Neural progenitor cell (in vitro differentiated cells): ENCODE data around the gene LRRC74A. TPM values are rescaled to one million over a fixed set of nuclear protein-coding genes. Genes with fewer than 3 reads are reported as not detected.

Experiments used
- DNase-seq: peaks from one replicate; pipeline ENCODE4 v3.0.0-alpha.2; 2016; ENCODE audit warnings: low spot score
- H2AFZ ChIP-seq: fragments of 200-600 bp; sonication (generic); replicated peaks from 2 replicates; pipeline ENCODE4 v1.6.1; 2016; ENCODE audit warnings: antibody characterized with exemption
- H3F3A ChIP-seq: fragments of 200-600 bp; sonication (generic); 2 replicates; pipeline ENCODE4 v1.6.1; 2016; ENCODE audit warnings: antibody characterized with exemption, low read depth
- H3K27ac ChIP-seq: fragments of 200-600 bp; sonication (generic); 2 replicates; pipeline ENCODE4 v1.5.1; 2016; ENCODE audit warnings: mild to moderate bottlenecking
- H3K27me3 ChIP-seq: fragments of 200-600 bp; sonication (generic); 2 replicates; pipeline ENCODE4 v1.6.1; 2016; ENCODE audit warnings: mild to moderate bottlenecking, moderate library complexity
- H3K36me3 ChIP-seq: fragments of 200-600 bp; sonication (generic); 2 replicates; pipeline ENCODE4 v1.5.1; 2016
- H3K4me1 ChIP-seq: fragments of 200-600 bp; sonication (generic); 2 replicates; pipeline ENCODE4 v1.6.1; 2016; ENCODE audit warnings: mixed run types
- H3K4me2 ChIP-seq: fragments of 200-600 bp; sonication (generic); 2 replicates; pipeline ENCODE4 v1.6.1; 2016
- H3K4me3 ChIP-seq: fragments of 200-600 bp; sonication (generic); 2 replicates; pipeline ENCODE4 v1.5.1; 2016
- H3K79me2 ChIP-seq: fragments of 200-600 bp; sonication (generic); 2 replicates; pipeline ENCODE4 v1.6.1; 2016; ENCODE audit warnings: low read depth
- H3K9ac ChIP-seq: fragments of 200-600 bp; sonication (generic); 2 replicates; pipeline ENCODE4 v1.6.1; 2016
- H3K9me3 ChIP-seq: fragments of 200-600 bp; sonication (generic); 2 replicates; pipeline ENCODE4 v1.5.1; 2016; ENCODE audit warnings: low read depth
- H4K20me1 ChIP-seq: fragments of 200-600 bp; sonication (generic); 2 replicates; pipeline ENCODE4 v1.6.1; 2016; ENCODE audit warnings: low read depth
- H3K27ac Mint-ChIP-seq: 3 replicates; pipeline ENCODE4 v1.8.0; 2021; ENCODE audit warnings: mixed read lengths
- H3K27me3 Mint-ChIP-seq: 2 replicates; pipeline ENCODE4 v1.8.0; 2022; ENCODE audit warnings: low read depth, mild to moderate bottlenecking, inconsistent platforms, moderate library complexity, mixed read lengths; ENCODE audit not compliant: insufficient read depth
- H3K36me3 Mint-ChIP-seq: 3 replicates; pipeline ENCODE4 v1.8.0; 2021; ENCODE audit warnings: mixed read lengths
- H3K4me1 Mint-ChIP-seq: 3 replicates; pipeline ENCODE4 v1.8.0; 2021; ENCODE audit warnings: mixed read lengths
- H3K4me3 Mint-ChIP-seq: 3 replicates; pipeline ENCODE4 v1.8.0; 2021; ENCODE audit warnings: mild to moderate bottlenecking, moderate library complexity, mixed read lengths
- H3K9me3 Mint-ChIP-seq: 3 replicates; pipeline ENCODE4 v1.8.0; 2020; ENCODE audit warnings: mixed read lengths
- EZH2 ChIP-seq: fragments of 200-600 bp; sonication (generic); IDR thresholded peaks from 2 replicates; pipeline ENCODE4 v1.6.1; 2017; ENCODE audit warnings: antibody characterized with exemption, mild to moderate bottlenecking, moderate library complexity
- EZH2phosphoT487 ChIP-seq: fragments of 200-600 bp; sonication (generic); IDR thresholded peaks from 2 replicates; pipeline ENCODE4 v1.6.1; 2017; ENCODE audit warnings: antibody characterized with exemption
- total RNA-seq: library from RNA; depleted of rRNA; stranded (reverse); fragments of >200 nt; gene quantifications from 2 replicates; pipeline ENCODE4 v1.2.3, GENCODE V29; 2015; ENCODE audit warnings: low replicate concordance
- TF ChIP-seq, protein P1 (sequence below): fragments of 200-600 bp; sonication (generic); IDR thresholded peaks from 2 replicates; pipeline ENCODE4 v1.5.1; 2017; ENCODE audit warnings: antibody characterized with exemption, mild to moderate bottlenecking

The LRRC74A gene
- not detected in 2 replicates for total RNA-seq

DNA sequence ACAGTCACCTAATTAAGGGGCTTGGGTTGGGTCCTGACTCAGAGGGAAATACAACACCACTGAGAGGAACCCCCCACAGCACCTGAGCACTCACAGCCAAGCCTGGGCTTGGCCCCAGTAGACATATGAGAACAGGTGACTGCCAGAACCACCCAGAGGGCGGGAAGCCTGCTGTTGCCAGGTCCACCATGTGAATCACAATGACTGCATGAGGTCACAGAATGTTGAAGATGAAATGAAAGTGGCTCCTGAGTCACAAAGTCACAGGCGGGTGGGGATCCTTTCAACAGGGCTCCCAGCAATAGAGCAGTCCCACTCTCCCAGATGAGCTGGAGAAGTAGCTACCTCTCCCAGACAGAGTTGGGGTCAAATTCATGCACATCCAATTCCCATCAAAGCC is at the start of gene LRRC74A:
Gene LRRC74A, plus strand, starts transcription at position 287 of the 400 bp plus-strand sequence. CDS start 290 bp downstream, outside the sequence.
- no peak within 1 kb of the TSS for H3K4me3 ChIP-seq
- no peak for DNase-seq
- no peak within 1 kb of the TSS for H3K9ac ChIP-seq
- peaks cover 20% of the 10 kb centered on the region for H3K4me1 ChIP-seq
- H4K20me1 ChIP-seq = no peaks in the 10 kb centered on the region
- no peaks in the 10 kb centered on the region for H3K79me2 ChIP-seq
- H3K27me3 ChIP-seq = no peaks in the 10 kb centered on the region
- no peak within 1 kb of the TSS for H2AFZ ChIP-seq
- H3K4me2 ChIP-seq = no peak within 1 kb of the TSS
- Mint-ChIP-seq H3K36me3 (no peaks in the 10 kb centered on the region), H3K4me3 (no peak within 1 kb of the TSS), H3K9me3 (no peaks in the 10 kb centered on the region), H3K27ac (no peak within 1 kb of the TSS), H3K27me3 (peaks cover 7% of the 10 kb centered on the region), H3K4me1 (peaks cover 14% of the 10 kb centered on the region)
- no peak within 1 kb of the TSS for H3K27ac ChIP-seq
- no peaks in the 10 kb centered on the region for H3F3A ChIP-seq
- H3K36me3 ChIP-seq = no peaks in the 10 kb centered on the region
- no peaks in the 10 kb centered on the region for H3K9me3 ChIP-seq
- TF ChIP-seq EZH2 (no peak), EZH2phosphoT487 (no peak)
- TF ChIP-seq, protein P1, sequence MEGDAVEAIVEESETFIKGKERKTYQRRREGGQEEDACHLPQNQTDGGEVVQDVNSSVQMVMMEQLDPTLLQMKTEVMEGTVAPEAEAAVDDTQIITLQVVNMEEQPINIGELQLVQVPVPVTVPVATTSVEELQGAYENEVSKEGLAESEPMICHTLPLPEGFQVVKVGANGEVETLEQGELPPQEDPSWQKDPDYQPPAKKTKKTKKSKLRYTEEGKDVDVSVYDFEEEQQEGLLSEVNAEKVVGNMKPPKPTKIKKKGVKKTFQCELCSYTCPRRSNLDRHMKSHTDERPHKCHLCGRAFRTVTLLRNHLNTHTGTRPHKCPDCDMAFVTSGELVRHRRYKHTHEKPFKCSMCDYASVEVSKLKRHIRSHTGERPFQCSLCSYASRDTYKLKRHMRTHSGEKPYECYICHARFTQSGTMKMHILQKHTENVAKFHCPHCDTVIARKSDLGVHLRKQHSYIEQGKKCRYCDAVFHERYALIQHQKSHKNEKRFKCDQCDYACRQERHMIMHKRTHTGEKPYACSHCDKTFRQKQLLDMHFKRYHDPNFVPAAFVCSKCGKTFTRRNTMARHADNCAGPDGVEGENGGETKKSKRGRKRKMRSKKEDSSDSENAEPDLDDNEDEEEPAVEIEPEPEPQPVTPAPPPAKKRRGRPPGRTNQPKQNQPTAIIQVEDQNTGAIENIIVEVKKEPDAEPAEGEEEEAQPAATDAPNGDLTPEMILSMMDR = no peak

DNA sequence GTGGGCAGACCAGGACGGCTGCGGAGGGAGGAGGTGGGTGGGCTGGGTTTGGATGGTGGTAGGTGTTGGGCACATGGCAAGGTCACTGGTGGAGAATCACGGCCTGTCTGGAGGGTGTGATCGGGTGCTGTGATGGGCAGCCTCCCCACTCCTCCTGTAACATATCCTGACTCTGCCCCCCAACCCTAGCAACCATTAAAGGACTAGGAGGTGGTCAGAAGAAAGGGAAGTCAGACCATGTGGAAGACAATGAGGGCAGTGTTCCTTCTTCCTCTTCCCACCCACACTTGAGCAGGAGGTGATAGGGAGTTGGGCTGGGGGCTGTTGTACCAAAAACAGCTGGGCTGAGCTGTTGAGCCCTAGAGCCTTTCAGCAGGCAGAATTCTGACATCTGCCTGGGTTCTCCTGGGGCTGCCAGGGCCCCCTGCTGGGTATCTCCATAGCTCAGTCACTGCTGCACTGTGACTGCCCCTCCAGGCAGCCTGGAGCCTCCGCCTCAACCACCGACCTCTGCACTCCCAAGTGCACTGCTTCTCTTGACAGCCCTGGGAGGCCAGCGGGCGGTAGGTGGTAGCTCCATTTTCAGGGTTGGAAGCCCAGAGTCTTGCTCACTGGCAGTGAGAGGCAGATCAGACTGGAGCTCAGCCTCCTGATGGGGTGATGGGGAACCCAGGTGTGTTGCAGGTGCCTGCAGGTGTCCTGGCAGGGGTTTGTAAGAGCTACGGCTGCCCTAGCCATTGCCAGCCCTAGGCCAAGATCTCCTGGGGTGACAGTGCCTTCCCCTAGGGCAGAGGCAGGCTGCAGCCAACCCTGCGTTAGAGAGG is 49.6 kb upstream of the LRRC74A start:
- no peak overlapping the region for H3K27ac Mint-ChIP-seq
- H3K4me3 ChIP-seq = no peak overlapping the region
- no peaks in the 10 kb centered on the region for H3K36me3 ChIP-seq
- TF ChIP-seq, protein P1 = no peak
- TF ChIP-seq EZH2phosphoT487 = no peak
- TF ChIP-seq EZH2 = no peak
- H3K27me3 Mint-ChIP-seq = peaks cover 7% of the 10 kb centered on the region
- H3K4me1 ChIP-seq = peaks cover 10% of the 10 kb centered on the region
- peaks cover 24% of the 10 kb centered on the region for H3K4me1 Mint-ChIP-seq
- H3K9me3 ChIP-seq = no peaks in the 10 kb centered on the region
- peaks cover 8% of the 10 kb centered on the region for H3K36me3 Mint-ChIP-seq
- DNase-seq = peak; percentile 25
- H3K79me2 ChIP-seq = no peaks in the 10 kb centered on the region
- H3K27me3 ChIP-seq = no peaks in the 10 kb centered on the region
- no peak overlapping the region for H3K4me2 ChIP-seq
- no peak overlapping the region for H3K9ac ChIP-seq
- H3F3A ChIP-seq = no peaks in the 10 kb centered on the region
- no peaks in the 10 kb centered on the region for H3K9me3 Mint-ChIP-seq
- H3K4me3 Mint-ChIP-seq = no peak overlapping the region
- H2AFZ ChIP-seq = no peak overlapping the region
- no peak overlapping the region for H3K27ac ChIP-seq
- H4K20me1 ChIP-seq = peaks cover 6% of the 10 kb centered on the region

DNA sequence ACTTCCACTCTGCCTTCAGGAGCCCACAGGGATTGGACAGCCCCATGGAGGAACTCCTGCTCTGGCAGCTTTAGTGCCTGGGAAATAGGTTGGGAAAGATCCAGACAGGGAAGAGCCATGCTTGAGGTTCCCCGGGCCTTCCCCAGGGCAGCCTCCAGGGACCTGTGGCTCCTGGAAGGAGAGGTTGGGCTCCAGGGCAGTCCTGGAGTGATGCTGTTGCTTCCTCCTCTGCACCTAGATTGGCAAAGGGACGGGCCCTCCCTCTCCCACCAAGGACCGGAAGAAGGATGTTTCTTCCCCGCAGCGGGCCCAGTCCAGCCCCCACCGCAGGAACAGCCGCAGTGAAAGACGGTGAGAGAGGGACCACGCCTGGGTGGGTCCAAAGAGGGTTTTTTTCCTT is 48.5 kb upstream of the LRRC74A start:
- peaks cover 4% of the 10 kb centered on the region for H3K4me1 ChIP-seq

More for the DNA sequence above, 48.5 kb upstream of the LRRC74A start:
- Mint-ChIP-seq H3K27me3 (peaks cover 9% of the 10 kb centered on the region), H3K27ac (no peak overlapping the region), H3K36me3 (peaks cover 8% of the 10 kb centered on the region), H3K4me3 (no peak overlapping the region), H3K9me3 (no peaks in the 10 kb centered on the region), H3K4me1 (peaks cover 16% of the 10 kb centered on the region)
- no peak overlapping the region for H3K4me2 ChIP-seq
- no peaks in the 10 kb centered on the region for H3F3A ChIP-seq
- H3K9ac ChIP-seq = no peak overlapping the region
- H3K9me3 ChIP-seq = no peaks in the 10 kb centered on the region
- H3K36me3 ChIP-seq = no peaks in the 10 kb centered on the region
- no peak overlapping the region for H2AFZ ChIP-seq
- peaks cover 6% of the 10 kb centered on the region for H4K20me1 ChIP-seq
- no peak for DNase-seq
- H3K4me3 ChIP-seq = no peak overlapping the region
- no peaks in the 10 kb centered on the region for H3K27me3 ChIP-seq
- H3K27ac ChIP-seq = no peak overlapping the region
- no peak for TF ChIP-seq EZH2phosphoT487
- no peaks in the 10 kb centered on the region for H3K79me2 ChIP-seq
